ENCODE measurements around the gene POU6F2.

POU6F2 gene

DNA sequence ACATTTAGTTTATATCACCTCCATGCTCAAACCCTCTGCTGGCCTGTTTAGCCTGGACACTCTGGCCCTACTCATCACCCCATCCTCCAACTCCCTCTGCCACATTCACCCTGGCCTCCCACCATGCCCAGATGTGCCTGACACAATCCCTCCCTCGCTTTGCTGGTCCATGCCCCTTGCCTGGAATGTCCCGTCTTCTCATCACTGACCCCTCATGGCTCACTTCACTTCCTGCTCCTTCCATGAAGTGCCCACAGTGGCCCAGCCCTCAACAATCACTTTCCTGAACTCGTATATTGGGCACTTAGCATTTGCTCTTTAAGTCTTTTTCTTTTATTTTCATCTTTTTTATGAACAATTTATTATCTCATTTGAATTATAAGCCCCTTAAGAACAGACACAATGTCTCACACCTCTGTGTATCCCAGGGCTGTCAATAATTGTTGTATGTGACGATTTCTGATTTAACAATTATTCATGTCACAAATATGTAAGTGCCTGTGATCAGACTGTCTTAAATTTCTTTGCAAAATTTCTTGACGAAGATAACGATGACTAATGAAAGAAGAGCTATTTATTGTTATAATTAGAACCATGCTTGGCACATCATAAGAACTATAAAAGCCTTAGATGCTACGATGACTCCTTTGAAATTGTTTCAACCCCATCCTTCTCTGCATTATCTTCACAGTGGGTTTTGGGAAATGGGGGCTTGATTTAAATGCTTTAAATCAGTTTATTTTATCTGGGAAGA lies 378.6 kb downstream of the POU6F2 start:
- H3K4me3 ChIP-seq (ENCODE audit: low read depth, low read length) = no peak overlapping the region
- TF ChIP-seq CTCF (IDR thresholded peaks at IDR 0.05; ENCODE audit: low read depth, low read length) = no peak

DNA sequence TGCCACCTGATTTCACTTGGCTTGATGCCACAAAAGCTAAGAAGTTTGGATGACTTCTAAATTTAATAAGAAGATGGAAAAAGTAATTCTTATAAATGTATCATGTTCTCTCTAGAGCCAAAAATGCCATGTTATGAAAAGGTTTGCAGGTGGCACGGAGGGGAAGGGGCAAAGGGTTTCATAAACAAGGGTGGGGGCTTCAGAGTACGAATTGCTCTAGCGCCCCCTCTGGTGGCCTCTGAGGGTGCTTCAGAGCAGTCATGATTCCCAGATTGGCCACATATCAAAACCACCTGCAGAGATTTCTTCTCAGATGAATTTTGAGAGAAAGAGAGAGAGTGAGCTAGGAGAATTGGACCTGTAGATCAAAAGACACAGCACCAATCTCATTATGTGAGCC lies 379.9 kb downstream of the POU6F2 start:
- H3K4me3 ChIP-seq (ENCODE audit: low read depth, low read length) = no peak overlapping the region
- TF ChIP-seq CTCF (IDR thresholded peaks at IDR 0.05; ENCODE audit: low read depth, low read length) = no peak

DNA sequence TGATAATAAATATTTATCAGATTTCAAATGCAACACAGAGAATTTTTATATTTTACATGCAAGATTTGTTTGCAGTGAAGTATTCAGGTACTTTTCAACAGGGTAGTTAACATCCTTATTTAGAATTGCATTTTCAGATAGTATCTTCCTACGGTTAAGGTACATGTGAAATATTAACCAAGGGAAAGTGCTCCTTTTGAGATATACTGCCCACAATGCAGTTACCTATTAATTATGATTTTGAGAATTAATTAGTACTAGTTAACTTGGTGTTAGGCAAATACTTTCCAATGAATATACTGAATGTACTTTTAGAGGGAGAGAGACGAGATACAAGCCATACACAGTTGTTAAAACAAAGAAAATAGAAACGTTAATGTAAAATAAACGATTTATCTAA lies 382.3 kb downstream of the POU6F2 start:
- H3K4me3 ChIP-seq (ENCODE audit: low read depth, low read length) = no peak overlapping the region
- no peak for TF ChIP-seq CTCF (IDR thresholded peaks at IDR 0.05; ENCODE audit: low read depth, low read length)

DNA sequence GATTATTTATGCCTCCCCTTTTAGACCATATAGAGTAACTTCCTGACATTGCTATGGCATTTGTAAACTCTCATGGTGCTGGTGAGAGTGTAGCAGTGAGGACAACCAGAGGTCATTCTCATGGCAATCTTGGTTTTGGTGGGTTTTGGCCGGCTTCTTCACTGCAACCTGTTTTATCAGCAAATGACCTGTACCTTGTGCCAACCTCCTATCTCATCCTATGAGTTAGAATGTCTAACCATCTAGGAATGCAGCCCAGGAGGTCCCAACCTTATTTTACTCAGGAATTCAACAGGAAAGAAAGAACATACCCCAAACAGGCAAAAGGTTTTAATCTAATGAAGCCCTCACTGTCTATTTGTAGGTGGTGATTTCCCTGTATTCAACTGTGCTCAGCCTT lies 383.1 kb downstream of the POU6F2 start:
- no peak for TF ChIP-seq CTCF (IDR thresholded peaks at IDR 0.05; ENCODE audit: low read depth, low read length)
- no peak overlapping the region for H3K4me3 ChIP-seq (ENCODE audit: low read depth, low read length)

GRCh38 chr7:39365751-39366295 lies 388.1 kb downstream of the POU6F2 start:
- H3K4me3 ChIP-seq (ENCODE audit: low read depth, low read length) = no peak overlapping the region
- TF ChIP-seq CTCF (IDR thresholded peaks at IDR 0.05; ENCODE audit: low read depth, low read length) = no peak

DNA sequence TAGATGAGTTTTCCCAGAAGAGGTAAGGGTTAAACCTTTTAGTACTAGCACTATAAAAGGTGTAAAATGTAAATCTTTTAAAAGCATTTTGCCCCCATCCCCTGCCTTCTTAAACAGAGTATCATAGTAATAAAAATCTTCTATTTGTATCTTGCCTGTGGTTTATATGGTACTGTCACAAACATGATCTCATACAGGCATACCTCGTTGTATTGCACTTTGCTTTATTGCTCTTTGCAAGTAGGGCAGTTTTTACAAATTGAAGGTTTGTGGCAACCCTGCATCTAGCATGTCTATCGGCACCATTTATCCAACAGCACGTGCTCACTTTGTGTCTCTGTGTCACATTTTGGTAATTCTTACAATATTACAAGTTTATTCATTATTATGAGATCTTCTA lies 389.7 kb downstream of the POU6F2 start:
- TF ChIP-seq CTCF (IDR thresholded peaks at IDR 0.05; ENCODE audit: low read depth, low read length) = no peak
- H3K4me3 ChIP-seq (ENCODE audit: low read depth, low read length) = no peak overlapping the region

DNA sequence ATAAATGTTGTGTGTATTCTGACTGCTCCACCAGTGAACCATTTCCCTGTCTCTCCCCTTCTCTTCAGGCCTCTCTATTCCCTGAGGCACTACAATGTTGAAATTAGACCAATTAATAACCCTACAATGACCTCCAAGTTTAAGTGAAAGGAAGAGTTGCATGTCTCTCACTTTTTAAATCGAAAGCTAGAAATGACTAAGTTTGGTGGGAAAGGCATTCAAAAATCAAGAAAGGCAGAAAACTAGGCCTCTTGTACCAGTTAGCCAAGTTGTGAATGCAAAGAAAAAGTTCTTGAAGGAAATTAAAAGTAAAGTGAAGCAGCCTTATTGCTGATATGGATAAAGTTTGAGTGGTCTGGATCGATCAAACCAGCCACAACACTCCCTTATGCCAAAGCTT lies 390.2 kb downstream of the POU6F2 start:
- TF ChIP-seq CTCF (IDR thresholded peaks at IDR 0.05; ENCODE audit: low read depth, low read length) = no peak
- no peak overlapping the region for H3K4me3 ChIP-seq (ENCODE audit: low read depth, low read length)

Measured in WI38 (cell line).